Calu3 (cell line): ENCODE measurements around the gene SPON2. TPM values are rescaled to one million over a fixed set of nuclear protein-coding genes. Genes with fewer than 3 reads are reported as not detected.

Source experiments
- BruUV-seq: library from RNA; stranded (reverse); fragments of 400-500 nt; replicated peaks from 2 replicates; lab custom pipeline; 2021; lab: Mats Ljungman, UMichigan
- CTCF ChIA-PET: fragments of 300-600 bp; sonication (Branson Sonifier 250); formaldehyde crosslinking; loops from one replicate; lab custom pipeline; 2022; ENCODE audit warnings: antibody characterized with exemption; lab: Charles Lee
- DNase-seq: peaks from one replicate; pipeline ENCODE4 v3.0.0; 2022
- H3K27ac Mint-ChIP-seq: one replicate; pipeline ENCODE4 v1.8.0; 2022; ENCODE audit warnings: mixed read lengths; ENCODE audit not compliant: unreplicated experiment
- H3K27me3 Mint-ChIP-seq: one replicate; pipeline ENCODE4 v1.8.0; 2022; ENCODE audit warnings: mixed read lengths; ENCODE audit not compliant: unreplicated experiment
- H3K36me3 Mint-ChIP-seq: one replicate; pipeline ENCODE4 v1.8.0; 2022; ENCODE audit warnings: mild to moderate bottlenecking, moderate library complexity, mixed read lengths; ENCODE audit not compliant: insufficient read depth, unreplicated experiment
- H3K4me1 Mint-ChIP-seq: one replicate; pipeline ENCODE4 v1.8.0; 2022; ENCODE audit warnings: mild to moderate bottlenecking, low read depth, mixed read lengths; ENCODE audit not compliant: unreplicated experiment
- H3K4me3 Mint-ChIP-seq: one replicate; pipeline ENCODE4 v1.8.0; 2022; ENCODE audit warnings: mild to moderate bottlenecking, low read depth, moderate library complexity, mixed read lengths; ENCODE audit not compliant: unreplicated experiment
- H3K9me3 Mint-ChIP-seq: one replicate; pipeline ENCODE4 v1.8.0; 2022; ENCODE audit warnings: low read depth, mixed read lengths; ENCODE audit not compliant: unreplicated experiment
- intact Hi-C: fragments of 100-400 bp; cut with micrococcal nuclease; formaldehyde crosslinking; loops from one replicate; pipeline ENCODE4 v1.10.0; 2022; ENCODE audit not compliant: unreplicated experiment
- total RNA-seq: library from RNA; stranded (reverse); gene quantifications from 2 replicates; pipeline ENCODE4 v1.2.3, GENCODE V29; 2022
- TF ChIP-seq, protein P1 (sequence below): fragments of 200-600 bp; IDR thresholded peaks from one replicate; pipeline ENCODE4 v1.8.0; 2022; ENCODE audit warnings: antibody characterized with exemption; ENCODE audit not compliant: unreplicated experiment

The SPON2 gene
- total RNA-seq, 1 experiment from 2014 or later = 2.2 TPM

DNA sequence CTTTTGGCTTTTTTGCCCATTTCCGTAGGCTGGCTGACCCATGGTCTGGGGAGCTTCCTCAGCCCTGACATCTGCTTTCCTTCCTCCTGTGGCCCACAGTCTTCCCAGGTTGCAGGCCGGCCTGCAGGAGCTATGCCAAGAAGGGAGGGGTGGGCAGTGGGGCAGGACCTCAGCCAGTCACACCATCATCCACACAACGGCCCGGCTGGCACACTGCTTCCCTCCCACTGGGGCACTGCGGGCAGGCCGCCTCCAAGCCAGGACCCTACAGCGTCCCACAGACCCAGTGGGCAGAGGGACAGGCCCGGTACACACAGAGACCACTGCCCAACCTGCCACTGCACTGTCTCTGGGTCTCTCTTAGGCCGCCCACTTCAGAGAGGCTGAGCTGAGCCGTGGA lies 38.6 kb upstream of the SPON2 start:
- TF ChIP-seq, protein P1, sequence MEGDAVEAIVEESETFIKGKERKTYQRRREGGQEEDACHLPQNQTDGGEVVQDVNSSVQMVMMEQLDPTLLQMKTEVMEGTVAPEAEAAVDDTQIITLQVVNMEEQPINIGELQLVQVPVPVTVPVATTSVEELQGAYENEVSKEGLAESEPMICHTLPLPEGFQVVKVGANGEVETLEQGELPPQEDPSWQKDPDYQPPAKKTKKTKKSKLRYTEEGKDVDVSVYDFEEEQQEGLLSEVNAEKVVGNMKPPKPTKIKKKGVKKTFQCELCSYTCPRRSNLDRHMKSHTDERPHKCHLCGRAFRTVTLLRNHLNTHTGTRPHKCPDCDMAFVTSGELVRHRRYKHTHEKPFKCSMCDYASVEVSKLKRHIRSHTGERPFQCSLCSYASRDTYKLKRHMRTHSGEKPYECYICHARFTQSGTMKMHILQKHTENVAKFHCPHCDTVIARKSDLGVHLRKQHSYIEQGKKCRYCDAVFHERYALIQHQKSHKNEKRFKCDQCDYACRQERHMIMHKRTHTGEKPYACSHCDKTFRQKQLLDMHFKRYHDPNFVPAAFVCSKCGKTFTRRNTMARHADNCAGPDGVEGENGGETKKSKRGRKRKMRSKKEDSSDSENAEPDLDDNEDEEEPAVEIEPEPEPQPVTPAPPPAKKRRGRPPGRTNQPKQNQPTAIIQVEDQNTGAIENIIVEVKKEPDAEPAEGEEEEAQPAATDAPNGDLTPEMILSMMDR = no peak
- Mint-ChIP-seq H3K36me3 (peaks cover 25% of the 10 kb centered on the region), H3K4me3 (no peak overlapping the region), H3K27me3 (no peaks in the 10 kb centered on the region), H3K9me3 (no peaks in the 10 kb centered on the region), H3K4me1 (no peaks in the 10 kb centered on the region), H3K27ac (no peak overlapping the region)
- DNase-seq = no peak
- CTCF ChIA-PET = interaction anchor here (0.6 kb wide), 1 partner anchor 54 kb away, joined by 3 read pairs; no protein-coding TSS in a partner anchor
- intact Hi-C loops = no loop called here
- BruUV-seq = no TSS peak

DNA sequence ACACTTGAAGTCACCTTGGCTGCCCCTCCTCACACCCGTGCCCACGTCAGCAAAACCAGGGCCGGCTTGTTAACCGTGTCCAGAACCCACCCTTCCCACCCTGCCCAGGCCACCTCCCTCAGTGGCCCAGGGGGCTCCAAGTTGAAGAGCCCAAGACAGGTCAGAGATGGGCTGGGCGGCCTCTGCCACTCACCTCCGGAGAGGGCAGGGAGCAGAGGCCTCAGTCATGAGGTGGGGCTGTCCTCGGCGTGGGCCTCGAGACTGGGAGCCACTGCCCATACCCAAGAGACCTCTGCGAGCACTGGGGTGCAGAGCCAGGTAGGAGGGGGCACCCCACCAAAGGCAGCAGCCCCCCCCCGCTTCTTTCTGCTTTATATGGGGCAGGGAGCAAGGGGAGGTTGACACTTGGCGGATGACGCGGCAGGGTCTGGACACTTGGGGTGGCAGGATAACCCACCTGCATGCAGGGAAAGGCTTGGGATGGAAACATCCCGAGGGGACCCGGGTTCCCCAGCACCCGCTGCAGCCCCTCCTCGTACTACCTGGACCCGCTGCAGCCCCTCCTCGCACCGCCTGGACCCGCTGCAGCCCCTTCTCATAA lies 38.0 kb upstream of the SPON2 start:
- BruUV-seq = no TSS peak
- H3K9me3 Mint-ChIP-seq = no peaks in the 10 kb centered on the region
- CTCF ChIA-PET = interaction anchor here (0.6 kb wide), 1 partner anchor 54 kb away, joined by 3 read pairs; no protein-coding TSS in a partner anchor

DNA sequence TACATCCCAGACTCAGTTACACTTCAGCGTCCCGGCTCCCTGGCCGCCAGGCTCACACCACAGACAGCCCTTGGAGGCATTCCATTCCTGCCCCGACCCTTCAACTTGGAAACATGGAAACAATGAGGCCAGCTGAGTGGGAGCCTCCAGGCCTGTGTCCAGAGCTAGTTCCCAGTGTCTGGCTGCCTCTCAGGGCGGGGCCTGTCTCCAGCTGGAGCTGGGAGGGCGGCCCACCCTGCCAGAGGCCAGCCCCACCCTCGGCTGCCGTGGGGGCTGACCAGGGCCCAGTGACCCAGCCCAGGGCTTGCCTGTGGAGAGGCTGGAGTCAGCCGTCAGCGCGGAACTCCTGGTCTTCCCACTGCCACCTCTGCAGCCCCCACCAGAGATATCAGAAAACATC lies 37.4 kb upstream of the SPON2 start:
- no peak for DNase-seq
- peaks cover 1% of the 10 kb centered on the region for H3K4me1 Mint-ChIP-seq
- CTCF ChIA-PET = no interaction called here
- peaks cover 30% of the 10 kb centered on the region for H3K36me3 Mint-ChIP-seq
- TF ChIP-seq, protein P1 = no peak
- no peak overlapping the region for H3K27ac Mint-ChIP-seq
- no TSS peak for BruUV-seq
- intact Hi-C loops = no loop called here
- no peaks in the 10 kb centered on the region for H3K27me3 Mint-ChIP-seq
- H3K4me3 Mint-ChIP-seq = no peak overlapping the region
- no peaks in the 10 kb centered on the region for H3K9me3 Mint-ChIP-seq

More for the DNA sequence above, 38.0 kb upstream of the SPON2 start:
- H3K4me1 Mint-ChIP-seq = no peaks in the 10 kb centered on the region
- TF ChIP-seq, protein P1 = no peak
- H3K36me3 Mint-ChIP-seq = peaks cover 25% of the 10 kb centered on the region
- intact Hi-C loops = no loop called here
- no peak overlapping the region for H3K27ac Mint-ChIP-seq
- H3K4me3 Mint-ChIP-seq = no peak overlapping the region
- no peak for DNase-seq
- H3K27me3 Mint-ChIP-seq = no peaks in the 10 kb centered on the region

DNA sequence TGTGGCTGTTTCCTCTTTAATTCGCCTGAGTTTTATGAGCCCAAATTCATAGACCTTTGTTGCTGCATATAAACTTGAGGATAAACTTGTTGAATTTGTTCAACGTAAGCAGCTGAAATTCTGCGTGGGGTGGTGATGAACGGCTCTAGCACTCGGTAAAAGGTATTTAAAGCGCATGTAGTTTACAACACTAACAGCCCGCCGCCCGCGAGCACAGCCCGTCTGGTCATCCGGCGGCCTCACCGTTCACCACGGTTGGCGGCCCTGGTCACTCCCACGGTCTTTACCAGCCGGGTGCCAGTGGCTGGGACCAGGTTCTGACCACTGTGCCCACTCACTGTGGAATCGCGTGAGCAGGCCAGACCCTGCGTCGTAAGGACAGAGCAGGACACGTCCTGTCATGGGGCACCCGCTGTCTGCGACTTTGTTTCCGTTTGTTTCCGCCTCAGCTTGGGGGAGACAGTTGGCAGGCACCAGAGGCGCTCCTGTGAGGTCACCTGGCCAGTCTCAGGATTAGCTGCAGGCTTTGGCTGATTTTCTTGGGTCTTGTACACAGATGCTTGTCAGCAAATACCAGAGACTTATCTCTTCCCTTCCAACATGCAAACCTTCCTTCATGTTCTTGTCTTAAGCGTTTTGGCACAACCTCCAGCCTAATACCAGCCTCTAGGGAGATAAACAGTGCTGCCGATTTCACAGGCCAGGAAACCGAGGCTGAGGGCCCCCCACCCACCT lies 36.8 kb upstream of the SPON2 start:
- Mint-ChIP-seq H3K27ac (peak overlapping the region; percentile 39), H3K36me3 (peaks cover 34% of the 10 kb centered on the region), H3K4me1 (peaks cover 7% of the 10 kb centered on the region), H3K27me3 (no peaks in the 10 kb centered on the region), H3K4me3 (no peak overlapping the region), H3K9me3 (no peaks in the 10 kb centered on the region)
- CTCF ChIA-PET = no interaction called here
- TF ChIP-seq, protein P1 = no peak
- no TSS peak for BruUV-seq
- intact Hi-C loops = no loop called here
- no peak for DNase-seq
